ENCODE results near the gene PIGT. TPM values are rescaled to one million over a fixed set of nuclear protein-coding genes. Genes with fewer than 3 reads are reported as not detected.
A peak's percentile ranks its signal among the peaks of the same experiment; 100 is the strongest.

Gene PIGT
- total and polyA plus RNA-seq, 8 donors, result 22.6 to 137 (median 58.8) TPM

GRCh38 chr20:45427236-45428149 lies 11.6 kb downstream of the PIGT start:
- peak in 2 of 3 donors; percentile 33 to 46 for TF ChIP-seq POLR2AphosphoS5 (IDR thresholded peaks at IDR 0.05)
- no peak for TF ChIP-seq EP300 (IDR thresholded peaks at IDR 0.05)
- Histone ChIP-seq H3K9me3 (no peaks in the 10 kb centered on the region), H3K4me3 (no peak overlapping the region), H3K27me3 (no peaks in the 10 kb centered on the region), H3K4me1 (peaks cover 3 to 16% (median 14%) of the 10 kb centered on the region in 4 donors), H3K27ac (peak overlapping the region in 1 of 5 donors; percentile 36), H3K36me3 (peaks cover 24 to 50% (median 46%) of the 10 kb centered on the region in 4 donors)
- WGBS, 5 donors, result 59 to 70% (median 68%) methylated on average over 14 of the region's 14 CpGs
- intact Hi-C loops (cut with DNase I; ENCODE audit: low total_unique reads), result no loop called here
- DNase-seq, result peak; percentile 36 to 66

GRCh38 chr20:45429618-45430017 lies 13.7 kb downstream of the PIGT start:
- peaks cover 3 to 21% (median 14%) of the 10 kb centered on the region in 4 donors for H3K4me1 ChIP-seq
- no peak for DNase-seq
- no peaks in the 10 kb centered on the region for H3K9me3 ChIP-seq
- no peak overlapping the region for H3K4me3 ChIP-seq
- TF ChIP-seq, protein P1, sequence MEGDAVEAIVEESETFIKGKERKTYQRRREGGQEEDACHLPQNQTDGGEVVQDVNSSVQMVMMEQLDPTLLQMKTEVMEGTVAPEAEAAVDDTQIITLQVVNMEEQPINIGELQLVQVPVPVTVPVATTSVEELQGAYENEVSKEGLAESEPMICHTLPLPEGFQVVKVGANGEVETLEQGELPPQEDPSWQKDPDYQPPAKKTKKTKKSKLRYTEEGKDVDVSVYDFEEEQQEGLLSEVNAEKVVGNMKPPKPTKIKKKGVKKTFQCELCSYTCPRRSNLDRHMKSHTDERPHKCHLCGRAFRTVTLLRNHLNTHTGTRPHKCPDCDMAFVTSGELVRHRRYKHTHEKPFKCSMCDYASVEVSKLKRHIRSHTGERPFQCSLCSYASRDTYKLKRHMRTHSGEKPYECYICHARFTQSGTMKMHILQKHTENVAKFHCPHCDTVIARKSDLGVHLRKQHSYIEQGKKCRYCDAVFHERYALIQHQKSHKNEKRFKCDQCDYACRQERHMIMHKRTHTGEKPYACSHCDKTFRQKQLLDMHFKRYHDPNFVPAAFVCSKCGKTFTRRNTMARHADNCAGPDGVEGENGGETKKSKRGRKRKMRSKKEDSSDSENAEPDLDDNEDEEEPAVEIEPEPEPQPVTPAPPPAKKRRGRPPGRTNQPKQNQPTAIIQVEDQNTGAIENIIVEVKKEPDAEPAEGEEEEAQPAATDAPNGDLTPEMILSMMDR (IDR thresholded peaks at IDR 0.05), result no peak
- TF ChIP-seq POLR2AphosphoS5 (IDR thresholded peaks at IDR 0.05), result no peak
- TF ChIP-seq POLR2A (IDR thresholded peaks at IDR 0.05), result no peak
- no peak for TF ChIP-seq EP300 (IDR thresholded peaks at IDR 0.05)
- intact Hi-C loops (cut with DNase I; ENCODE audit: low total_unique reads), result loop anchor here (5.0 kb wide), 1 partner anchor 52 kb away; the partner anchor contains the start of gene TP53TG5
- no peak overlapping the region for H3K27ac ChIP-seq
- H3K27me3 ChIP-seq, result no peaks in the 10 kb centered on the region
- peaks cover 11 to 29% (median 25%) of the 10 kb centered on the region in 4 donors for H3K36me3 ChIP-seq
- WGBS, 5 donors, result 72 to 87% (median 84%) methylated on average over 2 of the region's 2 CpGs

DNA sequence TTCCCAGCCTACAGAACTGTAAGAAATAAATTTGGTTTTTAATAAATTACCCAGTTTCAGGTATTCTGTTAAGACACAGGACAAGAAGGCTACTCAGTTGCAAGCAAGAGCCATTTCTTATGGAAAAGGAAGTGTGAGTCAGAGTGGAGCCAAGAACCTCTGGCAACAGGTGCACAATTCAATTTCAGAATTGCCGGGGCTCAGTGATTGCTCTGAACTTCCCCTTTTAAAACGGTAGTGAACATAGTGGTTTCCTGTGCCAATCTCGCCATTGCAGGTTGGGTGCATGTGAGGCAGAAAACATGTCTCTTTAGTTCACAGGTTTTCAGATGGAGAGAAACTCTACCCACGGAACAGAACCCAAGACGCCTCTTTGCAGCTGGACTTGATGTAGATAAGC lies 16.4 kb downstream of the PIGT start:
- 72 to 82% (median 79%) methylated on average over 5 of the region's 5 CpGs for WGBS, 5 donors
- intact Hi-C loops (cut with DNase I; ENCODE audit: low total_unique reads), result loop anchor here (5.0 kb wide), 1 partner anchor 55 kb away; the partner anchor contains the start of gene TP53TG5
- peak in 1 of 2 donors; percentile 17 for DNase-seq
- no peak for TF ChIP-seq POLR2AphosphoS5 (IDR thresholded peaks at IDR 0.05)
- TF ChIP-seq POLR2A (IDR thresholded peaks at IDR 0.05), result no peak
- TF ChIP-seq EP300 (IDR thresholded peaks at IDR 0.05), result no peak
- TF ChIP-seq, protein P1 (IDR thresholded peaks at IDR 0.05), result no peak
- Histone ChIP-seq H3K27me3 (no peaks in the 10 kb centered on the region), H3K36me3 (peaks cover 0 to 6% (median 2%) of the 10 kb centered on the region in 4 donors), H3K27ac (no peak overlapping the region), H3K9me3 (no peaks in the 10 kb centered on the region), H3K4me1 (peaks cover 0 to 22% (median 8%) of the 10 kb centered on the region in 4 donors), H3K4me3 (no peak overlapping the region)

- WGBS, 5 donors, result 56 to 68% (median 67%) methylated on average over 3 of the region's 3 CpGs
- intact Hi-C loops (cut with DNase I; ENCODE audit: low total_unique reads), result loop anchor here (5.0 kb wide), 1 partner anchor 56 kb away; the partner anchor contains the start of gene TP53TG5
- no peaks in the 10 kb centered on the region for H3K9me3 ChIP-seq
- peak in 1 of 2 donors; percentile 68 for DNase-seq
- peak in 2 of 3 donors; percentile 10 to 28 for TF ChIP-seq POLR2AphosphoS5 (IDR thresholded peaks at IDR 0.05)
- TF ChIP-seq, protein P1 (IDR thresholded peaks at IDR 0.05), result no peak
- H3K27ac ChIP-seq, result peak overlapping the region in 2 of 5 donors; percentile 10 to 19
- no peak overlapping the region for H3K4me3 ChIP-seq
- H3K36me3 ChIP-seq, result peaks cover 0 to 3% (median 0%) of the 10 kb centered on the region in 4 donors
- peaks cover 0 to 17% (median 5%) of the 10 kb centered on the region in 4 donors for H3K4me1 ChIP-seq
- H3K27me3 ChIP-seq, result no peaks in the 10 kb centered on the region
These were observed 17.4 kb downstream of the PIGT start for GRCh38 chr20:45433316-45433715.

Measured in stomach (tissue), 9 donors.